GM21529 (cell line): Measurements from ENCODE around the gene BAG2.

ENCODE experiments used
- ATAC-seq: cut with Tn5 transposase; IDR thresholded peaks from one replicate; pipeline ENCODE4 v1.9.1; 2021; ENCODE audit not compliant: unreplicated experiment

BAG2 gene

GRCh38 chr6:57173886-57174510 lies 1.9 kb downstream of the BAG2 start:
- ATAC-seq, result no peak

GRCh38 chr6:57174511-57174907 lies 2.4 kb downstream of the BAG2 start:
- no peak for ATAC-seq

- no peak for ATAC-seq
Measured at GRCh38 chr6:57177545-57178265, 5.6 kb downstream of the BAG2 start.

GRCh38 chr6:57180596-57180995 lies 8.5 kb downstream of the BAG2 start:
- ATAC-seq, result no peak

- ATAC-seq, result no peak
Measured at GRCh38 chr6:57182017-57182432, 9.9 kb downstream of the BAG2 start.

- ATAC-seq, result no peak
Measured at GRCh38 chr6:57183336-57183735, 11.2 kb downstream of the BAG2 start.

GRCh38 chr6:57190140-57190539 lies 18.0 kb downstream of the BAG2 start:
- no peak for ATAC-seq

GRCh38 chr6:57193177-57193576 lies 21.1 kb downstream of the BAG2 start:
- no peak for ATAC-seq

GRCh38 chr6:57195457-57195856 lies 23.3 kb downstream of the BAG2 start:
- no peak for ATAC-seq

GRCh38 chr6:57198926-57199636 lies 27.0 kb downstream of the BAG2 start:
- ATAC-seq, result no peak

- ATAC-seq, result no peak
Measured at GRCh38 chr6:57201718-57202117, 29.6 kb downstream of the BAG2 start.

- ATAC-seq, result no peak
Measured at GRCh38 chr6:57205550-57206328, 33.6 kb downstream of the BAG2 start.

GRCh38 chr6:57207141-57207540 lies 35.0 kb downstream of the BAG2 start:
- ATAC-seq, result no peak

GRCh38 chr6:57207872-57208271 lies 35.7 kb downstream of the BAG2 start:
- no peak for ATAC-seq

GRCh38 chr6:57209030-57209429 lies 36.9 kb downstream of the BAG2 start:
- no peak for ATAC-seq

- ATAC-seq, result no peak
Measured at GRCh38 chr6:57210060-57210459, 37.9 kb downstream of the BAG2 start.

GRCh38 chr6:57215260-57215659 lies 43.1 kb downstream of the BAG2 start:
- no peak for ATAC-seq

- no peak for ATAC-seq
Measured at GRCh38 chr6:57216235-57217101, 44.3 kb downstream of the BAG2 start.

- no peak for ATAC-seq
Measured at GRCh38 chr6:57217270-57217669, 45.1 kb downstream of the BAG2 start.

GRCh38 chr6:57220083-57220703 lies 48.1 kb downstream of the BAG2 start:
- no peak for ATAC-seq
